ENCODE measurements around the gene MYMK.

- TF ChIP-seq EZH2 (IDR thresholded peaks at IDR 0.05) = no peak
- no peak for TF ChIP-seq POLR2AphosphoS5 (IDR thresholded peaks at IDR 0.05; ENCODE audit: borderline replicate concordance, low read depth, low read length)
These were observed 8.3 kb upstream of the MYMK start for GRCh38 chr9:133532937-133533668.

Data from SK-N-MC (cell line).